SU-DHL-6 (cell line): ENCODE measurements around the gene UBL4A.

Experiments used
- EZH2phosphoT487 ChIP-seq: fragments of 200-600 bp; sonication (generic), shearing (Covaris generic); conservative IDR thresholded peaks from 2 replicates; pipeline ENCODE4 v1.6.1; 2018; ENCODE audit warnings: mild to moderate bottlenecking, antibody characterized with exemption, low read length, moderate library complexity, mixed read lengths
- TF ChIP-seq, protein P1 (sequence below): fragments of 200-600 bp; sonication (generic); IDR thresholded peaks from one replicate; pipeline ENCODE4 v1.5.1; 2017; ENCODE audit warnings: antibody characterized with exemption, mild to moderate bottlenecking, low read length, moderate library complexity; ENCODE audit not compliant: insufficient read depth, poor library complexity, severe bottlenecking

DNA sequence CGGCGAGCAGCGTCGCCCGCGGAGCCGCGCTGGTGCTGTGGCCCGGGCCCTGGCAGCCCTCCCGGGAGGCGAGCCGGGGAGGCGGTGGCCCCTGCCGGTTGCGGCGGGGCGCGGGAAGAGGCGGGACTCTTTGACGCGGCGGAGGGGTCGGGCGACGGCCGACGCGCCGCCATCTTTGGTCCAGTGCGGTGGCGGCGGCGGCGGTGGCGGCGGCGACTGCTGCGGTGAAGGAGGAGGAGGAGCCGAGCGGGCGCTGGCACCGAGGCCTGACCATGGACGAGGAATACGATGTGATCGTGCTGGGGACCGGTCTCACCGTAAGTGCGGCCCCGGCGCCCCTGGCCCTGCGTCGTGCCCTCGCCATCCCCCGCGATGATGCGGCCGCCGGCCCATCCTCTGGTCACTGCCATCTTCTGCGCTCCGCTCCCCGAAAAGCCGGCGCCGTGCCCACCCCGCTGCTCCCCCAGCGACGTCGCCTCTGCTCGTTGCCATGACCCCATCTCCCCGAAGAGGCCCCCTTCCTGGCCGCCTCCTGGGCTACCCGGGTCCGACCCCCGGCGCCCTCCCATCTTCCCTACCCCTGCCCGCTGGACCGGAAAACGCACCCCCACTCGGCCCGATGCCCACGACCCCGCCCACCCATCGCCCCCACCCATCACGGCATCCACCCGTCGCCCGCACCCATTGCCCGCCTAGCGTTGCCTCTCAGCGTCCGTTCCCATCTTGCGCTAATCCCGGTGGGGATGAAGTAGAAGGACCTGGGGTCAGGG, 49.2 kb downstream of the UBL4A start, which contains the start of gene GDI1:
- TF ChIP-seq, protein P1, sequence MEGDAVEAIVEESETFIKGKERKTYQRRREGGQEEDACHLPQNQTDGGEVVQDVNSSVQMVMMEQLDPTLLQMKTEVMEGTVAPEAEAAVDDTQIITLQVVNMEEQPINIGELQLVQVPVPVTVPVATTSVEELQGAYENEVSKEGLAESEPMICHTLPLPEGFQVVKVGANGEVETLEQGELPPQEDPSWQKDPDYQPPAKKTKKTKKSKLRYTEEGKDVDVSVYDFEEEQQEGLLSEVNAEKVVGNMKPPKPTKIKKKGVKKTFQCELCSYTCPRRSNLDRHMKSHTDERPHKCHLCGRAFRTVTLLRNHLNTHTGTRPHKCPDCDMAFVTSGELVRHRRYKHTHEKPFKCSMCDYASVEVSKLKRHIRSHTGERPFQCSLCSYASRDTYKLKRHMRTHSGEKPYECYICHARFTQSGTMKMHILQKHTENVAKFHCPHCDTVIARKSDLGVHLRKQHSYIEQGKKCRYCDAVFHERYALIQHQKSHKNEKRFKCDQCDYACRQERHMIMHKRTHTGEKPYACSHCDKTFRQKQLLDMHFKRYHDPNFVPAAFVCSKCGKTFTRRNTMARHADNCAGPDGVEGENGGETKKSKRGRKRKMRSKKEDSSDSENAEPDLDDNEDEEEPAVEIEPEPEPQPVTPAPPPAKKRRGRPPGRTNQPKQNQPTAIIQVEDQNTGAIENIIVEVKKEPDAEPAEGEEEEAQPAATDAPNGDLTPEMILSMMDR = no peak
- TF ChIP-seq EZH2phosphoT487 = no peak
